Fibroblast of gingiva (primary cell): ENCODE measurements around the gene FRMPD1.
"Not testable (repeated sequence)": the region's sequence is repeated elsewhere in the genome, so short reads cannot be mapped to it uniquely, and the experiment has no call there.

Experiments
- DNase-seq: peaks from one replicate; pipeline ENCODE4 v3.0.0-alpha.2; 2011; ENCODE audit warnings: low read depth

Gene FRMPD1

DNA sequence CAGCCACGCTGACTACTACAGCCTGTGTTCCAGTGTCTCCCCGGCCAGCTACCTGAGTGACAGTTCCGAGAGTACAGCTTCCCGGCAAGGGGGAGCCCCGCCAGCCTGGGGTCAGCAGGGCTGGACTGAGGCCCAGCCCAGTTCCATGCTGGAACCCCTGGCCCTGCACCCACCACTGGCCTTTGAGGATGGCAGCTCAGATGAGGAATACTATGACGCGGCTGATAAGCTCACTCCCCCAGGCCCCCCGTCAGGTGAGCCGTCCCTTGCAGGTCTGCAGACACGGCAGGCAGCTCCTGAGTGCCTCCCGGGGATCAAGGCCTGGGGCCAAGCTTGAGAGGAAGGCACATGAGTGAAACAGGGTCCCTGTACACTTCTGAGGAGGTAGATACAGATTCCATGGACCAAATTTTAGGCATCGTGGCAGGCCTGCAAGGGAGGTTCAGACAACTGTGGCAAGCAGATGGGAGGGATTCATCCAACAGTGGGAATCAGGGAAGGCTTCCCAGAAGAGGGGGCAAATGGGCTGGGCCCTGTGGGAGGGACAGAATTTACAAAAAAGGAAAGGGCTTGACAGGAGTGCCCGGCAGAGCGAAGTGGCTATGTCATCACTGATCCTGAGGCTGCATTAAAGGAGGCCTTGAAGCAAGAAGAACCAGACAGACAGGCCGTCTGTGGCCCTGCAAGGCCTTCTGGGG lies 90.0 kb downstream of the FRMPD1 start:
- no peak for DNase-seq

DNA sequence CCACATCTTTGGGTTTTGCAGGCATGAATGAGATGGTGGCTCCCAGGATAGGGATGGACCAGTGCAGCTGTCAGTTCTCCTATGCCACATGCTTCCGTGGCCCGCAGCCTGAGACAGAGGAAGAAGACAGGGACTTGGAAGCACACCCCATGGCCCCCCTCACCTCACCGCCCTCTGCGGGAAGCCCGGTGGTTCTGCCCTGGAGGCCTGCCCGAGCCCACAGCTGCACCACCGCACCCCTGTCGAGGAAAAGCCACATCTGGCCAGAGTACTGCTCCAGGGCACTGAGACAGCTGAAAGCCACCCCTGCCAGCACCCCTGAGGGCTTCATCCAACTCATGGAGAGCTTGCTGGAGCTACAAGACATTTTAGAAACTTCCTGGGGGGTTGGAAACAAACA lies 95.2 kb downstream of the FRMPD1 start:
- DNase-seq: no peak

DNA sequence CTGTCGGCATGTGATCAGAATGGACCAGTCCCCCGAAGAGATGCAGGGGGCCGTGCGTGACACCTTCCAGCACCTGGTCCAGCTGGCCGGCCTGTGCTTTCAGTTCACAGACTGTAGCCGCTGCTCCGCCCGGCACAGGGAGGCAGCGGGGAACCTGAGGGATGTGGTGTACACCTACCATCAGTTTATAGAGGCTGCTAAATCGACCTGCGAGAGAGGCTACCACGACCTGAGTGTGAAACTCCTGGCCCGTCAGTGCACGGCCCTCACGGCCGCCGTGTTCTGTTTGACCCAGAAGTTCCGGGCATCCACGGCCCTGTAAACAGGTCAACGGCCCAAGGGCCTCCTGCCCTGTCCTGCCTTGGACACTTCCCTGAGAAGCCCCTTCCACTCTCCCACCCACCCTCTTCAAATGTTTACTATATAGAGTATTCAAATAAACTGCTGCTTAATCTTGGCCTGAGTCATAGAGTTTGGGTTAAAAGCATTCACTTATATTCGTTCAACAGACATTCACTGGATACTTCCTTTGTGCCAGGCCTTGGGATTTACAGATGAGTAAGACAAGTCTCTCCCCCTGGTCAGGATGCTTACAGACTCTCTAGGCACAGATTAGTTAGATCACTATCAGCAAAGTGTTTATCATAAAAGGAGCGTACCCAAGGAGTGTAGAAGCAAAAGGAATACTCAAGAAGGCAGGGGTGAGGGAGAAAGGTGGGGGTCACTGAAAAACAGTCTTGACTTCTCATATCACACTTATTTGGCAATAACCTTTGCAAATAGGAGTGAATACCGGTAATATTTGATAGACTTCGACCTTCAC lies 95.9 kb downstream of the FRMPD1 start:
- no peak for DNase-seq

DNA sequence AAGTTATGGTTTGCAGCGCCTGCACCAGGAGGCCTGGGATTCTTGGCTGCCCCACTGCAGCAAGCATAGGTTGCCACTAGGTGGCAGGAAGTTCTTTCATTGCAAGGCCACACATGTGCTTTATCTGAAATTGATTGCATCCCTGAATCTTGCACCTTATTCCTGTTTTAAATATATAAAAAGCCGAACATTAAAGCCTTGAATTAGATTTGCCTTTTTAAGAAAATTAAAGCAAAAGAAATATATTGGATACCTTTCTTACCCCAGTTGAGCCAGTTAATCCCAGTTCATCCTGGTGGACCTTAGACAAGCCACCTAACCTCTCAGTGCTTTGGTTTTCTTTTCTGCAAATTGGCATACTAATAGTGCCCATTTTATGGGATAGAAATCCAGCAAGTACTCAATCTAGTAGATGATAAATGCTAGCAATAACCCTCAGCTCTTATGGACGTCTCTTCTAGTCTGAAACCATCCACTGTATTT lies 96.6 kb downstream of the FRMPD1 start:
- DNase-seq: peak; percentile 62

DNA sequence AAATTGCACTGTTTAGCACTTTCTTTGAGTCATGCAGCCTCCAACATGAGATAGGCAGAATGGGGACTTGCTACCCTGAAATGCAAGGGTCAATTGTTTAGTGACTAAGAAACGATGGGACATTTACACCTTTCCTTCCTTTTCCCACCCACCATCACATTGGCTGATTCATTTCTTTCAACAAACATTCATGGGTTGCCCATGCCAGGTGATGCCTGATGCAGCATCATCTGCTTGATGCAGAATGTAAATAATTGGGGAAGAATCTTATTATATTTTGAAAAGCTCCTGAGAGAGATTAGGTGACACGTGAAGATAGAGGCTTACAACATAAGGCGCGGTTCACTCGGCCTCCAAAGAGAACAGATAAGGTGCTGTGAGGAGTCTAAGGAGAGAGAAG lies 98.4 kb downstream of the FRMPD1 start:
- DNase-seq: no peak

DNA sequence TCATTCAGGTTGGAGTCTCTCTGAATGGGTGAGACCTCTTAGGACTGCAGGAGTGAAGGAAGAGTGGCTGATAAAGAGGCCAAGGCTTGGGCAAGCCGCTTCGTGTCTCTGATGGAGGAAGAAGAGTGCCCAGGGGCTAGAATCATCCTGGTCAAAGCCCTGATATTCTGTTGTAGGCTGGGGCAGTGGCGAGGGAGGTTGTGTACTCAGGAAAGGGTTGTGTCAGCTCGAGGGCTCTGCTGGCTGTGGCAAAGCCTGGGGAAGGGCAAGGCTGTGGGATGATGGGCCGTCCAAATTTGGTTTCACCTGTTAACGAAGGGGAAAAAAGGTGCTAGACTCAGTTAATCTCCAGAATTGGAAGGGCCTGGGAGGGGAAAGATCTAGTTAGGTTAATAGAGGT lies 100.4 kb downstream of the FRMPD1 start:
- DNase-seq: no peak

DNA sequence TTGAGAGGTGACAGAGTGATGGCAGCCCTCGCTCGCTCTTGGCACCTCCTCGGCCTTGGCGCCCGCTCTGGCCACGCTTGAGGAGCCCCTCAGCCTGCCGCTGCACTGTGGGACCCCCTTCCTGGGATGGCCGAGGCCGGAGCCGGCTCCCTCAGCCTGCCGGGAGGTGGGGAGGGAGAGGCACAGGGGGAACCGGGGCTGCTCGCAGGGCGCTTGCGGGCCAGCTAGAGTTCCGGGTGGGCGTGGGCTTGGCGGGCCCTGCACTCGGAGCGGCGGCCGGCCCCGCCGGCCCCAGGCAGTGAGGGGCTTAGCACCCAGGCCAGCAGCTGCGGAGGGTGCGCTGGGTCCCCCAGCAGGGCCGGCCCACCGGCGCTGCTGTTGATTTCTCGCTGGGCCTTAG lies 101.0 kb downstream of the FRMPD1 start:
- not testable (repeated sequence) for DNase-seq

DNA sequence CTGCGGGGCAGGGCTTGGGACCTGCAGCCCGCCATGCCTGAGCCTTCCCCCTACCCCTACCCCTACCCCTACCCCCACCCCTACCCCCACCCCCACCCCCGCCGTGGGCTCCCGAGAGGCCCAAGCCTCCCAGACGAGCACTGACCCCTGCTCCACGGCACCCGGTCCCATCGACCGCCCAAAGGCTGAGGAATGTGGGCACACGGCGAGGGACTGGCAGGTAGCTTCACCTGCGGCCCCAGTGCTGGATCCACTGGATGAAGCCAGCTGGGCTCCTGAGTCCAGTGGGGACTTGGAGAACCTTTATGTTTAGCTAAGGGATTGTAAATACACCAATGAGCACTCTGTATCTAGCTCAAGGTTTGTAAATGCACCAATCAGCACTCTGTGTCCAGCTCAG lies 101.4 kb downstream of the FRMPD1 start:
- DNase-seq: not testable (repeated sequence)

DNA sequence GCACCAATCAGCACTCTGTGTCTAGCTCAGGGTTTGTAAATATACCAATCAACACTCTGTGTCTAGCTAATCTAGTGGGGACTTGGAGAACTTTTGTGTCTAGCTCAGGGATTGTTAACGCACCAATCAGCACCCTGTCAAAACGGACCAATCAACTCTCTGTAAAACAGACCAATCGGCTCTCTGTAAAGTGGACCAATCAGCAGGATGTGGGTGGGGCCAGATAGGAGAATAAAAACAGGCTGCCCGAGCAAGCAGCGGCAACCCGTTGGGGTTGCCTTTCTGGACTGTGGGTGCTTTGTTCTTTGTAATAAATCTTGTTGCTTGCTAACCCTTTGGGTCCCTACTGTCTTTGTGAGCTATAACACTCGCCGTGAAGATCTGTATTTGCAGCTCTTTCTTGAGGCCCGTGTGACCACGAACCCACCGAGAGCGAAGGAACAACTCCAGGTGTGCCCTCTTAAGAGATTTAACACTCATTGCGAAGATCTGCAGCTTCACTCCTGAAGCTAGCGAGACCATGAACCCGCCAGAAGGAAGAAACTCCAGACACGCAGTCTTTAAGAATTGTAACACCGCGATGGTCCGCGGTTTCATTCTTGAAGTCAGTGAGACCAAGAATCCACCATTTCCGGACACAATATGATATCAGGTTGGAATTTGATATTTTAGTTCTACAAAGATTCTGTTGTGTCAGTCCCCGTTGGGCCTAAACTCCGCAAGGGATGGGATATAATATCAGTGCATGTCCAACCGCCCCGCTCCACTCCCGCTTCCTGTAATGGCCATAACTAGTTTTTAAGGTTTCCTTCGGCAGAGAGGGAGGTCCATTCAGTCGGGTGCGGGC lies 102.1 kb downstream of the FRMPD1 start:
- no peak for DNase-seq

DNA sequence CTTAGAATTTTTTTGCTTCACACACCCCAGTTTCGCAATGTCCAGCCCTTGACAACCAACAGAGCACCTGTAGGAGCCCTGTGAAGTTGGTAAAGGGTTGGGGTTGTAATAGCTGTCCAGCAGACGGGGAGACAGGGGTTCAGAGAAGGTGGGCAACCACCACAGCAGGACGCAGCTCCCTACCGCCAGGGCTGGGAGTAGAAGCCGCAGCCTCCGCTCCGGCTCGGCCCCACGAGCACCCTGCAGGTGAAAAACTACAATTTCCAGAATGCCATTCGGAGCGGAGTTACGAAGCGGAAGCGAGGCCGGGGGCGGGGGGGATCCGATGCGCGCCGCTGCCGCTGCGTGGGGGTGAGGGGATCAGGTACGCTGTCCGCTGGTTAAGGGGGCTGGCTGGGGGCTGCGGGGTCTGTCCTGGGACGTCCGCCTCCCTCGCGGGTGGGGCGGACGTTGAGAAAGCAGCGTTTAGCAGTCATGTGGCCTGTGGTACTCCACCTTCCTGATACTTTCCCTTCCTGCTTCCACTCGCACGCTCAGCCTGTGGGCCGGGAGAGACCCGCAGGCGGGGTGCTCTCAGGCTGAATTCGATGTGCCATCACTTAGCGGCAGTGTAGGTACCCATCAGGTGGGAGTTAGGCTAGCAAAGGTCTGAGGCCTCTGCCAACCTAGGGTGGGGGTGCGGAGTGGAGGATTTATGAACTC lies 102.9 kb downstream of the FRMPD1 start, which contains the start of gene TRMT10B:
Gene TRMT10B, plus strand, starts transcription at position 317 of the 702 bp plus-strand sequence. CDS start 8,127 bp downstream, outside the sequence.
- DNase-seq: peak; percentile 63

DNA sequence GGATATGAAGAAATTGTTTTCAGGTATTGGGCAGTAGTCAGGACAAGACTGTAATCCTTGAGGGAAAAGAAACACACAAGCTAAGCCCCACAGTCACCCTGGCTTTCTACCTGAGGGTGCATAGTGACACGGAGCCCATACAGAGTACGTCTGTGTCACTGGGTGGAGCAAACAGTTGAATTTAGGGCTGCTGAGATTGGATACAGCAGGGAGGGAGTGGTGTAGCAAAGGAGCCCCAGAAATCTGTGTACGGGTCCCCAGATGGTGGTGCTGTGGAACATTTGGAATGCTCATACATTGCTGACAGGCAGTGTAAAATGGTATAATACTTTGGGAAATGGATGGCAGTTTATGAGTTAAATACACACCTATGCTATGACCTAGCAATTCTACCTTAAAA lies 108.0 kb downstream of the FRMPD1 start:
- DNase-seq: no peak

DNA sequence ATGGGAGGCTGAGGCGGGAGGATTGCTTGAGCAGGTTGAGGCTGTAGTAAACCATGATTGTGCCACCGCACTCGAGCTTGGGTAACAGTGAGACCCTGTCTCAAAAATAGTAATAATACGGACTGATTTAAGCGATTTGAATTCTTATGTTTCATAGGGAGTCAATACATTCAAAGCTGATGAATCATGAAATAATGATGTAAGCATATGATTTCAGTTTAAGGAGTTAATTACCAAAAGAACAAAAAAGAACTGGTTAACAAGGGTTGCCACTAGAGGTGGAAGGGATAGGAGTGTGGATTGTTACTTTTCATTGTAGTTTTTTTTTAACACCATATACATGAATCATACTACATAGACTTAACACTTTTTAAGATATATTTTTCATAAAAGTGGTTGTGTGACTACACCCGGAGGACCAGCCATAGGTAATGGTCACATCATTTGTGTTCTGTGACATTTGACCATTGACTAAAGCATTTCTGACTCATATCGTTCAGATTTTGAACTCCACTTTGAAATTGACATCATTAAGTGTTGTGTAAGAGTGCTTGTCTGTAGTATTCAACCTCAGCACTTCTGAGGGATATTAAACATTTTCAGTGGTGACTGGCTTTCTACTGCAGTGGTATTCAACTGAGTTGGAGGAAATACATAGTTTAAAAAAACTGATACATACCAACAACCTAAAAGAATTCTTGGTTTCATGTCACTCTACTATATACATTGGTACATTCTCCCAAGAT lies 109.8 kb downstream of the FRMPD1 start:
- peak; percentile 46 for DNase-seq

DNA sequence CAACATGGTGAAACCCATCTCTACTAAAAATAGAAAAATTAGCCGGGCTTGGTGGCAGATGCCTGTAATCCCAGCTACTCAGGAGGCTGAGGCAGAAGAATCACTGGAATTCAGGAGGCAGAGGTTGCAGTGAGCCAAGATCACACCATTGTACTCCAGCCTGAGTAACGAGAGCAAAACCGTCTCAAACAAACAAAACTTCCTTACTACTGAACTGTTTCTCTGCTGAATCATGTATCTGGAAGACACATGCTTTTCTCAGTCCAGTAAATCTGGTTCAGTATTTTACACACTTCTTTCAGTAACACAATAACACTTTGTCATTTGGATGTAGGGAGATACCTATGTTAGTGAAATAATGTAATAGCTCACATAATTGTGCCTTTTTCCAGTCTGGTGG lies 110.8 kb downstream of the FRMPD1 start:
- peak; percentile 55 for DNase-seq

DNA sequence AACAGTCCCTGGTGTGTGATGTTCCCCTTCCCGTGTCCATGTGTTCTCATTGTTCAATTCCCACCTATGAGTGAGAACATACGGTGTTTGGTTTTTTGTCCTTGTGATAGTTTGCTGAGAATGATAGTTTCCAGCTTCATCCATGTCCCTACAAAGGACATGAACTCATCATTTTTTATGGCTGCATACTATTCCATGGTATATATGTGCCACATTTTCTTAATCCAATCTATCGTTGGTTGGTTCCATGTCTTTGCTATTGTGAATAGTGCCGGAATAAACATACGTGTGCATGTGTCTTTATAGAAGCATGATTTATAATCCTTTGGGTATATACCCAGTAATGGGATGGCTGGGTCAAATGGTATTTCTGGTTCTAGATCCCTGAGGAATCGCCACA lies 114.5 kb downstream of the FRMPD1 start:
- DNase-seq: not testable (repeated sequence)

DNA sequence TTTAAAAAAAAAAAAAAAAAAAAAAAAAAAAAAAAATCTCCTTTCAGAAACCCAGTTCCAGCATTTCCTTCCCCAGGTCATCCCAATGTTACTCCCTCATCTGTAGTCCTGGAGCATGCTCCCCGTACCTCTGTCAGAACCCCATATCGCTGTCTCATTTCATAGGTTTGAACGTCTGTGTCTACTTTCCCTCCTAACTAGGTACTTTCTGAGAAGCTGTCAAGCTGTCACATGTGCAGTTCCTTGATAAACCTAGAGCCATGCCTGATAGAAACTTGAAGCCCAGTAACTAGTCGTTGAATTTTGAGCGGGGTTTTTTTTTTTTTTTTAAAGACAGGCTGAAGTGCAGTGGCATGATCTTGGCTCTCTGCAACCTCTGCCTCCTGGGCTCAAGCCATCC lies 118.6 kb downstream of the FRMPD1 start:
- DNase-seq: no peak

DNA sequence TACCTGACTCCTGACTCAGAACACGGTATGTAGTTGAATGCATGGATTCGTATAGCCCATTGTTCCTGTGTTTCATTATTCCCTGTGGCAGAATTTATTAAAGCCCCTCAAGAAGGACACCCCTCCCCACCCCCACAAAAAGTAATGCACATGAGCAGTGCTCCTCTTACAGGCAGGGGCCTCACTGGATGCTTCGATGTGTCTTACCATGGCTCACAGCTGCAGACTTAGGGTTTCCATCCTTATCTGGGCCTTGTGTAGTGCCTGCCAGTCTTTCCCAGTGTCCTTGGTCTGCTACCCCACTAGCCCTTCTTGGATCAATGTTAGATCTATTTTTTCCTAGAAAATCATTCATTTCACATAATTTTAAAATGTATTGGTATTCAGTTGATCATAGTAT lies 119.2 kb downstream of the FRMPD1 start:
- DNase-seq: no peak

DNA sequence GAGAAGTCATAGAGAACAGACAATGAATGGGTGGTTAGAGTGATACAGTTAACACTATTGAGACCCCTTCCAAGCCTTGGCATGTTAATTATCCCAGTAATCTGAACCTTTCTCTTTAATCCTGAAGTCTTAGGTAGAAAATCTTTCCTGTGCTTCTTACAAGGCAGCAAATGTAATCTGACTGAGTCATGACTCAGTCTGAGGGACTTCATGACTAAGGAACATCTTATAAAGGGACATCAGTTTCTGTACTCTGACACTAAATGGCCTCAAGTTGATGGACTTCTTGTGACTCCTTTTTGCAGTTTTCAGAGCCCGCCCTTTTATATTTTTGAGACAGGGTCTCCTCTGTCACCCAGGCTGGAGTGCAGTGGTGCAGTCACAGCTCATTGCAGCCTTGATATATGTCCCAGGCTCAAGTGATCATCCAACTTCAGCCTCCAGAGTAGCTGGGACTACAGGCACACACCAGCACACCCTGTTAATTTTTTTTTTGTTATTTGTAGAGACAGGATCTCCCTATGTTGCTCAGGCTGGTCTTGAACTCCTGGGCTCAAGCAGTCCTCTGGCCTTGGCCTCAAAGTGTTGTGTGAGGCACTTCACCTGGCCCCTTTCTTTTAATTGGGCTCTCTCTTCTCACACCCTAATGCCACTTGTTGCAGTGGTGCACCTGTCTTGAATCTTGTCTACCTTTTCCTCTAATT lies 124.6 kb downstream of the FRMPD1 start:
- no peak for DNase-seq

DNA sequence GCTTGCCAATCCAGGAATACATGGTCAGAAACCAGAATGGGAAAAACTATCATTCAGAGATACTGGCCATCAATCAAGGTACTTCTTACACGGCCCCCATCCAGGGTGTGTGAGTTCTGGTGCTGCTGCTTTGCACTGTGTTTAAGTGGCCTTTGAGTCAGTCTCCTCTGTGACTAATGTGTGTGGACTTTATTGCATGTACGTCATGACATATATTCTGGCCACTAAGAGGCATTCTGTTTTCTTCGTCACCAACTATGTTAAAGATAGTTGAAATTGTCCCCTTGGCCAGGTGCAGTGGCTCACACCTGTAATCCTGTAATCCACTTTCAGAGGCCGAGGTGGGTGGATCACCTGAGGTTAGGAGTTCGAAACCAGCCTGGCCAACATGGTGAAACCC lies 125.6 kb downstream of the FRMPD1 start:
- peak; percentile 15 for DNase-seq

DNA sequence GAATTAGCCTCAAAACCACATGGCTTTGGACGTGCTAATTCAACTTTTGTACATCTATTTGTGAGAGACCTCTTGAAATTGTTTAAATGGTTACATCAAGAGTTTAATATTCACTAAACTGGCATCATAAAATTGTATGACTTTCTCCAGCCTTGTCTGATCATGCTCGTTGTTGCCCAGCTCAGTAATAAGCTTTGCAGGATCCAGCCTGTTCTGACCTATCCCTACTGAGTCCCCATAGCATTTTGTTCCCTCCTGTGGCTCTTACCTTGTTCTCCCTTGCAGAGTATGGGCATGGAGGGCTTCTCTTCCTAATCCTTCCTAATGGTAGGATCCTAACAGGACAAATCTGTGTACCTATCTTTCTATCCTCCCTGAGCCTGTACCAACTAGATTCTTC lies 127.8 kb downstream of the FRMPD1 start:
- no peak for DNase-seq

DNA sequence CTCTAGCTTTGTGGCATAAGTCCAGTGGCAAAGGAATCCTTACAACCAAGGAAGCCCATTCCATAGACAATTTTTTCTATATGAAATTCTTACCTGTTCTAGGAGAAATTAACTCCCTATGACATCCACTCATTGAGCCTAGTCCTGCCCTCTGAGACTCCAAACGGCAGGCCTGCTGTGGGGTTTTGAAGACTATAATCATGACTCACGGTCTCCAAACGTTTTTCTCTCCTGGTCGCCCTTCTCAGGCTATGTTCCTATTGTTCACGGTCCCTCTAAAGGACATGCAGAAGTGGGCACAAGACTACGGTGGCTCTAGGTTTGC lies 133.5 kb downstream of the FRMPD1 start:
- no peak for DNase-seq
